ENCODE results near the gene MYO15B. TPM values are rescaled to one million over a fixed set of nuclear protein-coding genes. Genes with fewer than 3 reads are reported as not detected.

MYO15B gene
- polyA plus RNA-seq, 2 donors: 27.8 to 89.5 TPM

DNA sequence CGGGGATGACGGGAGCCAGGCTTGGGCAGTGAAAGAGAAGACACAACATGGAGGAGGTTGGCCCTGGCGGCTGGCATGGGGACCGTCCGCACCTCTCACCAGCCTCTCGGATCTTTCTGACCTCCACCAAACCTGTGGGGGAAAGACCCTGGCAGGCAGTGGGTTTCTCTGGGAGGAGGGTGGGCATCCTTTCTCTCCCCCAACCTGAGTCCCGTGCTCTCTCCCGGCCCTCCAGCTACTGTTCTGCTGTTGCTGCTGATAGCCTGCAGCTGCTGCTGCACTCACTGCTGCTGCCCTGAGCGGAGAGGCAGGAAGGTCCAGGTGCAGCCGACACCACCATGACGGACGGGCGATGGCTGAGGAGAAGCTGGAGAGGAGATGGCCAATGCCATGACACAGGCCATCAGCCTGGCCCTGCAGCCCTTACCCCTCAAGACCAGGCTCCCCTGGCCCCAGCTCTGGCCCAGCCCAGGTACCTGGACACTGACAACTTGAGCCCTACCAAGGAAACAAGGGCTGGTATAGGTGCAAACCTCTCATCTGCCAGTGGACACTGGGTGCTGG lies 53.0 kb downstream of the MYO15B start:
- H3K4me3 ChIP-seq (ENCODE audit: low read depth in 1 of 2, low read length in 2 of 2): peak overlapping the region; percentile 58 to 64
- no peaks in the 10 kb centered on the region for H3K27me3 ChIP-seq (ENCODE audit: control insufficient read depth in 1 of 2, insufficient read depth in 2 of 2, low read length in 2 of 2)
- H3K9me3 ChIP-seq (ENCODE audit: control insufficient read depth in 2 of 2, insufficient read depth in 1 of 2, low read depth in 1 of 2, low read length in 1 of 2): no peaks in the 10 kb centered on the region
- peaks cover 0 to 20% of the 10 kb centered on the region in 2 donors for H3K4me1 ChIP-seq (ENCODE audit: control insufficient read depth in 2 of 2, insufficient read depth in 2 of 2, low read length in 1 of 2)
- H3K36me3 ChIP-seq (ENCODE audit: control insufficient read depth in 2 of 2, insufficient read depth in 2 of 2, low read length in 1 of 2): peaks cover 0 to 7% of the 10 kb centered on the region in 2 donors
- 86 to 92% methylated on average over 13 of the region's 13 CpGs for WGBS, 2 donors
- peak overlapping the region; percentile 82 to 94 for H3K27ac ChIP-seq (ENCODE audit: low read depth in 2 of 2, low read length in 1 of 2)

DNA sequence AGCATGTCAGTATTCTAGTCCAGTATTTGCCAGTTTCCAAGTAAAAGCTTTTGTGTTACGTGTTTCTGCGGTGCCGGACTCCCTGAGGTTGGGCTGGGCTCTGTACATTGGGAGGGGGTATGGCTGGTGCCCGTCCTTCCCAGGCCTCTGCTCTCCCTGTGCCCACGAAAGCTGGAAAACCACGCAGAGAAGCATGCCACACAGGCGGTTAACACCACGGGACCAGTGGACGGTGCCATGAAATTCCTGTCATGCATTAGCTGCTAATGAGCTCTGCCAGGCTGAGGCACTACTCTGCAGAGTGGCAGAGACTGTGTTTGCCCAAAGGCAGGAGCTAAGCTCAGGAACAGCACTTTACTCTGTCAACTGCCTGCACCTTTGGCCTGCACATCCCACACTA lies 53.7 kb downstream of the MYO15B start:
- H3K4me1 ChIP-seq (ENCODE audit: control insufficient read depth in 2 of 2, insufficient read depth in 2 of 2, low read length in 1 of 2): peaks cover 0 to 20% of the 10 kb centered on the region in 2 donors
- peaks cover 0 to 7% of the 10 kb centered on the region in 2 donors for H3K36me3 ChIP-seq (ENCODE audit: control insufficient read depth in 2 of 2, insufficient read depth in 2 of 2, low read length in 1 of 2)
- H3K9me3 ChIP-seq (ENCODE audit: control insufficient read depth in 2 of 2, insufficient read depth in 1 of 2, low read depth in 1 of 2, low read length in 1 of 2): no peaks in the 10 kb centered on the region
- H3K4me3 ChIP-seq (ENCODE audit: low read depth in 1 of 2, low read length in 2 of 2): peak overlapping the region; percentile 58 to 64
- no peaks in the 10 kb centered on the region for H3K27me3 ChIP-seq (ENCODE audit: control insufficient read depth in 1 of 2, insufficient read depth in 2 of 2, low read length in 2 of 2)
- WGBS, 2 donors: 70 to 82% methylated on average over 9 of the region's 9 CpGs
- peak overlapping the region; percentile 90 to 94 for H3K27ac ChIP-seq (ENCODE audit: low read depth in 2 of 2, low read length in 1 of 2)

DNA sequence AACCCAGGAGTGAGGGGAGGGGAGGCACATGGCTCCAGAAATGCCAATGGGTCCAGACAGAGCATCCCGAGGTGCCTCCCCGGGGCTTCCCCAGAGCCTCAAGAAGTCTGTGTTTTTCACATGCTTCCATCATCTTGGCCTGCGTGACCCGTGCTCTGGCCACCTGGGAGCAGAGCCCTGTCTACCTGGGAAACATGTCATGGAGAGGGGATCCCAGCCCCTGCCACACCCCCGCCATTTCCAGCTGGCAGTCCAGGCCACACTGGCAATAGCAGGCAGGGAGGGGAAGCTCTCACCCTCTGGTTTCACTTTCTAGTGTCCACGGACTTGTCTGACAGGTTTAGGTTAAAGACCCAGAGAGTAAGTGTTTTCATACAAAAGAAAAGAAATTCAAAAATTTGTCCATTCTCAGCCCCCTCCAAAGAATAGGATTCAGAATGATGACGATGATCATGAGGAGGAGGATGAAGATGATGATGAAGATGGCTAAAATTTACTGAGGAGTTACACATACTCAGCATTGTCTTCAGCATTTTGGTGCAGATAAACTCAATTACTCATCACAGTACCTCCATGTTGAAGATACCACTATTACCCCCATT lies 54.7 kb downstream of the MYO15B start:
- H3K4me1 ChIP-seq (ENCODE audit: control insufficient read depth in 2 of 2, insufficient read depth in 2 of 2, low read length in 1 of 2): peaks cover 0 to 20% of the 10 kb centered on the region in 2 donors
- H3K27me3 ChIP-seq (ENCODE audit: control insufficient read depth in 1 of 2, insufficient read depth in 2 of 2, low read length in 2 of 2): no peaks in the 10 kb centered on the region
- no peaks in the 10 kb centered on the region for H3K9me3 ChIP-seq (ENCODE audit: control insufficient read depth in 2 of 2, insufficient read depth in 1 of 2, low read depth in 1 of 2, low read length in 1 of 2)
- peak overlapping the region in 1 of 2 donors; percentile 10 for H3K4me3 ChIP-seq (ENCODE audit: low read depth in 1 of 2, low read length in 2 of 2)
- peaks cover 5 to 6% of the 10 kb centered on the region in 2 donors for H3K36me3 ChIP-seq (ENCODE audit: control insufficient read depth in 2 of 2, insufficient read depth in 2 of 2, low read length in 1 of 2)
- 60 to 65% methylated on average over 7 of the region's 7 CpGs for WGBS, 2 donors
- H3K27ac ChIP-seq (ENCODE audit: low read depth in 2 of 2, low read length in 1 of 2): peak overlapping the region; percentile 90 to 94

DNA sequence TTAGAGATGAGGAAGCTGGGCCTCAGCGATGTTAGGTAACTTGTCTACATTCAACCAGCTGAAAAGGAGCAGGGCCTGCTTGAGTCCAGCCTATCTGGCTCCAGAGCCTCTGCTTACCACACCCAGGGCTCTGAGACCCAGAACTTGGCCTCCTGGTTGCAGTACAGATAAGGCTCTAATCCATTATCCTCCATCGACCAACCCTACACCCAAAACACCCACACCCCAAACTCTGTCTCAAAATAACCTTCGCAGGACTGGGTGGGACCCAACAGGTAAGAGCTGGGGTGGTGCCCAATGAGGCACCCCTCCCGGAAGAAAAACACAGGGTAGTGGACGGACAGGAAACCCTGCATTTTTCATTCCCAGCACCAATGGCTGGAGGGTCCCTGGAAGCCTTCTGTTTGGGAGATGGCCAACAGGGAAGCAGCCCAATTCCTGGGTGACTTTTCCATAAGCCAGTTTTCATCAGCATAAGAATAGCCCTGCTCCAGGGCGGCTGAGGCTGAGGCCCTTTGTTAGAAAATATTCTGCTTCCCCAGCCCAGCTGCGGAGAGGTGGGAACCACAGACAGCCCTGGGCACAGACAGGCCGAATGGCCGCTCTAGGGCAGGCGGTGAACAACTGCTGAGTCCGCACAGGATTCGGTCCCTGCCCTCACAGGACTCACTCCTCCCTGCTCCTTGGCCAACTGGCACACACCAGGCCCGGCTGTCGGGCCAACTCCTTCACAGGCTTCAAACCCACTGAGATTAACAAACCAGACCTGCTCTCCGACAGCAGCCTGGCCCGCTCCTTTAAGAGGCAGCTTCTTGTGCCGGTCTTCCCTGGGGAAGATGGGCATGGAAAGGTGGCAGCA lies 55.4 kb downstream of the MYO15B start:
- peaks cover 5 to 6% of the 10 kb centered on the region in 2 donors for H3K36me3 ChIP-seq (ENCODE audit: control insufficient read depth in 2 of 2, insufficient read depth in 2 of 2, low read length in 1 of 2)
- WGBS, 2 donors: 53 to 68% methylated on average over 17 of the region's 17 CpGs
- H3K27ac ChIP-seq (ENCODE audit: low read depth in 2 of 2, low read length in 1 of 2): peak overlapping the region; percentile 90 to 91
- H3K4me3 ChIP-seq (ENCODE audit: low read depth in 1 of 2, low read length in 2 of 2): no peak overlapping the region
- peaks cover 0 to 20% of the 10 kb centered on the region in 2 donors for H3K4me1 ChIP-seq (ENCODE audit: control insufficient read depth in 2 of 2, insufficient read depth in 2 of 2, low read length in 1 of 2)
- no peaks in the 10 kb centered on the region for H3K27me3 ChIP-seq (ENCODE audit: control insufficient read depth in 1 of 2, insufficient read depth in 2 of 2, low read length in 2 of 2)
- no peaks in the 10 kb centered on the region for H3K9me3 ChIP-seq (ENCODE audit: control insufficient read depth in 2 of 2, insufficient read depth in 1 of 2, low read depth in 1 of 2, low read length in 1 of 2)

DNA sequence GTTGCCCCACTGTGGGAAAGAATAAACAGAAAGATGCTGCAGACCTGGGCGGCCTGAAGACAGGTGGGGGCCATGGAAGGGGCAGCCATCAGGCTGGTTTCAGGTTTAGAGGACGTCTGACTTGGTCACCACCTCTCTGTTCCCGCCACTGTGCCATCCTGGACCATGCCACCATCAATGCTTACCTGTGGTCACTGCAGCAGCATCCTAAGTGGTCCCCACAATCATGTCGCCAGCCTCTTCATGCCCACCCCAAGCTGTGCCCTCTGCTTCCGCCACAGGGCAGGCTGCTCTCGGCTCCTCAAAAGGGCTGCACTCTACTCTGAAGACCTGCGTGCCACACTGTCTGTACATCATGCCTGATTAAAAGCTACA lies 56.0 kb downstream of the MYO15B start:
- Histone ChIP-seq H3K27me3 (ENCODE audit: control insufficient read depth in 1 of 2, insufficient read depth in 2 of 2, low read length in 2 of 2) (no peaks in the 10 kb centered on the region), H3K27ac (ENCODE audit: low read depth in 2 of 2, low read length in 1 of 2) (peak overlapping the region; percentile 90 to 91), H3K36me3 (ENCODE audit: control insufficient read depth in 2 of 2, insufficient read depth in 2 of 2, low read length in 1 of 2) (peaks cover 5 to 6% of the 10 kb centered on the region in 2 donors), H3K4me1 (ENCODE audit: control insufficient read depth in 2 of 2, insufficient read depth in 2 of 2, low read length in 1 of 2) (peaks cover 0 to 20% of the 10 kb centered on the region in 2 donors), H3K9me3 (ENCODE audit: control insufficient read depth in 2 of 2, insufficient read depth in 1 of 2, low read depth in 1 of 2, low read length in 1 of 2) (no peaks in the 10 kb centered on the region), H3K4me3 (ENCODE audit: low read depth in 1 of 2, low read length in 2 of 2) (no peak overlapping the region)
- WGBS, 2 donors: 78 to 81% methylated on average over 7 of the region's 7 CpGs

DNA sequence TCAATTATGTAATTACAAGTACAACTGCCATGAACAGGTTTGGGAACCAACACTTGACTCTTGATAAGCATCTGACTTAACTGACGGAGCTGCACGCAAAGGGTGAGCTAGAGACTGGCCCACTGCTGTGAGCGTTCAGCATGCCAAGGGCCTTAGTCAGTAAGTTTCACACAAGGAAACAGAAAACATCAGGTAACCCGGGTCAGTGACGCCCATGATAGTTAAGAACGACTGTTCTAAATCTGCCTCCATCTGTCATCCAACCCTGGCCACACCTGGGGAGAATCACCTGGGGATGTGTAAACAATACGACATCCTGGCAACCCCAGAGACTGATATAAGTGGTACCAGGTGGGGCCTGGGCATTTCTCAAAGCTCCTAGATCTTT lies 57.9 kb downstream of the MYO15B start:
- H3K27me3 ChIP-seq (ENCODE audit: control insufficient read depth in 1 of 2, insufficient read depth in 2 of 2, low read length in 2 of 2): no peaks in the 10 kb centered on the region
- peak overlapping the region; percentile 62 to 83 for H3K27ac ChIP-seq (ENCODE audit: low read depth in 2 of 2, low read length in 1 of 2)
- H3K36me3 ChIP-seq (ENCODE audit: control insufficient read depth in 2 of 2, insufficient read depth in 2 of 2, low read length in 1 of 2): peaks cover 5 to 12% of the 10 kb centered on the region in 2 donors
- 63 to 64% methylated on average over 7 of the region's 7 CpGs for WGBS, 2 donors
- H3K9me3 ChIP-seq (ENCODE audit: control insufficient read depth in 2 of 2, insufficient read depth in 1 of 2, low read depth in 1 of 2, low read length in 1 of 2): no peaks in the 10 kb centered on the region
- no peak overlapping the region for H3K4me3 ChIP-seq (ENCODE audit: low read depth in 1 of 2, low read length in 2 of 2)
- peaks cover 0 to 17% of the 10 kb centered on the region in 2 donors for H3K4me1 ChIP-seq (ENCODE audit: control insufficient read depth in 2 of 2, insufficient read depth in 2 of 2, low read length in 1 of 2)

DNA sequence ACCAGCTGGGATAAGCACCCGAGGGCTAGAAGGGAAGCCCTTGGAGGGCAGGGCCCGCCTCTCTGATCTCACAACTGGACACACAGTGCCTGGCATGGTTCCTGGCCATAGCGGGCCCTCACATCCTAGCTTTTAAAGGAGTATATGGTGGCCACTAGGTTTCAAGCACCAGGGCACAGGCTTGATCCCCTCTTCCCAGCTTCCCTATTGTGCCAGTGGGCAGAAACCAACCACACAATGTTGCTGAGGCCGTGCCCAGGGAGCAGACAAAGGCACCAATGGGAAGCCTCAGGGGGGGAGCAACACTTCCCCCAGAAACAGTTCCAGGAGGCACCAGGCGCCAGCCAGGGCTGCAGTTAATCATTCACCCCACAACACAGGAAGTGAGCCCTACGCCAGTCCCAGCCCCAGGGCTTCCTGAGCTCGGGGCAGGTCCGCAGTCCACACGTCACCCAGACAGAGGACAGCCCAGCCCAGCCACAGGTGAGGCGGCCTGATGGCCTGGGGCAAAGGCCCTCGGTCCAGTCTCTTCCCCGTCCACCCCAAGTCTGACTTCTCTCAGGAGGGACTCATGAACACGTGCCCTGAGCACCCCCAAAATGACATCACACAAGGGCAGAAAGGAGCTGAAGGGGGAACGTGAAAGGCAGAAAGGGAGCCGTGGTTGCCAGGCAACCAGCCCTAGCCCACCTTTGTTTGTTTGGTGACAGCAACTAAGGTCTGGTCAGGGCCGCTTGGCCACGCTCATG lies 58.5 kb downstream of the MYO15B start:
- WGBS, 2 donors: 48 to 77% methylated on average over 17 of the region's 17 CpGs
- peaks cover 0 to 15% of the 10 kb centered on the region in 2 donors for H3K4me1 ChIP-seq (ENCODE audit: control insufficient read depth in 2 of 2, insufficient read depth in 2 of 2, low read length in 1 of 2)

DNA sequence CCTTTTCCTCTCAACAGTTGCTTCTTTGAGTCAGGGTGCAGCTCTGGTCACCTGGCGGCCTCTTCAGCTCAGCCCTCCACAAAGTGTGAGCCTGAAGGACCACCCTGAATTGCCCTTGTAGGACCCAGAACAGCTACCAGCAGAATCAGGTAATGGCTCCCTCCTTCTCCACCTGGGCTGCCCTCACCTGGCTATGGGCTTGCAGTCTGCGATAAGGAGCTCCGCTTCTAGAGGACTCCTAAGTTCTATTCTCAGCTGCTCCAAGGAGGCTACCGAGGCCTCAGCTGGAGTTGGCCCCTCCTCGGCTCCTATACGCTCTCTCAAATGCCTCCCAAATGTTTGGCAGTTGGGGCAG lies 59.0 kb downstream of the MYO15B start:
- H3K4me3 ChIP-seq (ENCODE audit: low read depth in 1 of 2, low read length in 2 of 2): no peak overlapping the region

More for the DNA sequence above, 58.5 kb downstream of the MYO15B start:
- Histone ChIP-seq H3K4me3 (ENCODE audit: low read depth in 1 of 2, low read length in 2 of 2) (no peak overlapping the region), H3K36me3 (ENCODE audit: control insufficient read depth in 2 of 2, insufficient read depth in 2 of 2, low read length in 1 of 2) (peaks cover 9 to 11% of the 10 kb centered on the region in 2 donors), H3K27me3 (ENCODE audit: control insufficient read depth in 1 of 2, insufficient read depth in 2 of 2, low read length in 2 of 2) (no peaks in the 10 kb centered on the region), H3K9me3 (ENCODE audit: control insufficient read depth in 2 of 2, insufficient read depth in 1 of 2, low read depth in 1 of 2, low read length in 1 of 2) (no peaks in the 10 kb centered on the region), H3K27ac (ENCODE audit: low read depth in 2 of 2, low read length in 1 of 2) (peak overlapping the region; percentile 62 to 83)

DNA sequence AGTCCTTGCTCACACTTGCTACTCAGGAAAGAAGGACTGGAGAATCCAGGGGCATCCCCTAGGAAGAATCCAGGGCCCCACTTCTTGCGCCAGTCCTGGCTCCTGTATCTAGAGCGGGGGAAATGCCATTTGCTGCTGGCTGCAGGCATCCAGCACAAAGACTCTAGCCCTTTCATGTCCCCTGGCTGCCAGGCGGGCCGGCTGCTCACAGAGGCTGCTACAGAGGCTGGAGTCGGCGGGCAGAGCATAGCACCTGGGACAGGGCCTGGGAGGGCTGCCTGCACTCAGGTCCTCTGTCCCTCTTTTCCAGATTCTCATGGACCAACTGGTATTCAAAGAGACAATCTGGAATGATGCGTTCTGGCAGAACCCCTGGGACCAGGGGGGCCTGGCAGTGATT lies 59.5 kb downstream of the MYO15B start:
- Histone ChIP-seq H3K4me3 (ENCODE audit: low read depth in 1 of 2, low read length in 2 of 2) (no peak overlapping the region), H3K36me3 (ENCODE audit: control insufficient read depth in 2 of 2, insufficient read depth in 2 of 2, low read length in 1 of 2) (peaks cover 9 to 11% of the 10 kb centered on the region in 2 donors), H3K27me3 (ENCODE audit: control insufficient read depth in 1 of 2, insufficient read depth in 2 of 2, low read length in 2 of 2) (no peaks in the 10 kb centered on the region), H3K27ac (ENCODE audit: low read depth in 2 of 2, low read length in 1 of 2) (no peak overlapping the region), H3K9me3 (ENCODE audit: control insufficient read depth in 2 of 2, insufficient read depth in 1 of 2, low read depth in 1 of 2, low read length in 1 of 2) (no peaks in the 10 kb centered on the region), H3K4me1 (ENCODE audit: control insufficient read depth in 2 of 2, insufficient read depth in 2 of 2, low read length in 1 of 2) (peaks cover 0 to 7% of the 10 kb centered on the region in 2 donors)
- 92 to 93% methylated on average over 7 of the region's 7 CpGs for WGBS, 2 donors

More for the DNA sequence above, 59.0 kb downstream of the MYO15B start:
- Histone ChIP-seq H3K4me1 (ENCODE audit: control insufficient read depth in 2 of 2, insufficient read depth in 2 of 2, low read length in 1 of 2) (peaks cover 0 to 12% of the 10 kb centered on the region in 2 donors), H3K9me3 (ENCODE audit: control insufficient read depth in 2 of 2, insufficient read depth in 1 of 2, low read depth in 1 of 2, low read length in 1 of 2) (no peaks in the 10 kb centered on the region), H3K27me3 (ENCODE audit: control insufficient read depth in 1 of 2, insufficient read depth in 2 of 2, low read length in 2 of 2) (no peaks in the 10 kb centered on the region), H3K27ac (ENCODE audit: low read depth in 2 of 2, low read length in 1 of 2) (peak overlapping the region; percentile 20 to 58), H3K36me3 (ENCODE audit: control insufficient read depth in 2 of 2, insufficient read depth in 2 of 2, low read length in 1 of 2) (peaks cover 9 to 11% of the 10 kb centered on the region in 2 donors)
- WGBS, 2 donors: 92 to 96% methylated on average over 6 of the region's 6 CpGs

Data from esophagus (tissue), 2 donors.